MCF 10A (cell line): ENCODE measurements around the gene ANO7. TPM values are rescaled to one million over a fixed set of nuclear protein-coding genes. Genes with fewer than 3 reads are reported as not detected.

Source experiments
- BruUV-seq: library from RNA; stranded (reverse); fragments of 400-500 nt; replicated peaks from 2 replicates; lab custom pipeline; 2021; lab: Mats Ljungman, UMichigan
- CTCF ChIA-PET: fragments of 300-600 bp; sonication (Branson Sonifier 250); formaldehyde crosslinking; extraction: SDS; loops from one replicate; lab custom pipeline; 2021; ENCODE audit warnings: antibody characterized with exemption, inconsistent platforms; lab: Yijun Ruan, JAX
- POLR2A ChIA-PET: fragments of 300-600, 350-650 bp; sonication (Branson Sonifier 250); formaldehyde crosslinking; extraction: SDS; loops from one replicate; lab custom pipeline; 2020; ENCODE audit warnings: antibody characterized with exemption, inconsistent platforms; lab: Yijun Ruan, JAX
- DNase-seq: peaks from one replicate; pipeline ENCODE4 v3.0.0-alpha.2; 2018; ENCODE audit not compliant: unreplicated experiment
- H3K27ac Mint-ChIP-seq: one replicate; pipeline ENCODE4 v1.8.0; 2022; ENCODE audit warnings: mild to moderate bottlenecking, low read depth, mixed read lengths; ENCODE audit not compliant: unreplicated experiment
- H3K27me3 Mint-ChIP-seq: one replicate; pipeline ENCODE4 v1.8.0; 2022; ENCODE audit warnings: mixed read lengths; ENCODE audit not compliant: insufficient read depth, unreplicated experiment
- H3K36me3 Mint-ChIP-seq: one replicate; pipeline ENCODE4 v1.8.0; 2022; ENCODE audit warnings: mild to moderate bottlenecking, moderate library complexity, mixed read lengths; ENCODE audit not compliant: insufficient read depth, unreplicated experiment
- H3K4me1 Mint-ChIP-seq: one replicate; pipeline ENCODE4 v1.8.0; 2022; ENCODE audit warnings: mixed read lengths; ENCODE audit not compliant: insufficient read depth, unreplicated experiment
- H3K4me3 Mint-ChIP-seq: one replicate; pipeline ENCODE4 v1.8.0; 2022; ENCODE audit warnings: mild to moderate bottlenecking, moderate library complexity, mixed read lengths; ENCODE audit not compliant: unreplicated experiment
- H3K9me3 Mint-ChIP-seq: one replicate; pipeline ENCODE4 v1.8.0; 2022; ENCODE audit warnings: mixed read lengths; ENCODE audit not compliant: unreplicated experiment
- intact Hi-C: fragments of 100-400 bp; cut with micrococcal nuclease; formaldehyde crosslinking; loops from 2 replicates; pipeline ENCODE4 v1.14.1; 2022
- total RNA-seq: library from RNA; stranded (reverse); gene quantifications from 2 replicates; pipeline ENCODE4 v1.2.3, GENCODE V29; 2022
- TF ChIP-seq, protein P1 (sequence below): fragments of 200-600 bp; IDR thresholded peaks from one replicate; pipeline ENCODE4 v1.8.0; 2022; ENCODE audit warnings: antibody characterized with exemption, mild to moderate bottlenecking; ENCODE audit not compliant: unreplicated experiment

ANO7 gene
- total RNA-seq, 1 experiment from 2014 or later = 0.14 TPM

GRCh38 chr2:241147336-241147735 is 41.1 kb upstream of the ANO7 start:
- ChIA-PET POLR2A (interaction anchor here (0.7 to 1.4 kb wide), 3 partner anchors 45 to 680 kb away, joined by 3 to 4 read pairs (median 3); partner anchors contain the start of gene MTERF4), CTCF (no interaction called here)
- H3K27ac Mint-ChIP-seq = no peak overlapping the region
- peak overlapping the region; percentile 95 for H3K4me3 Mint-ChIP-seq
- peaks cover 25% of the 10 kb centered on the region for H3K4me1 Mint-ChIP-seq
- DNase-seq = no peak
- no peaks in the 10 kb centered on the region for H3K27me3 Mint-ChIP-seq
- intact Hi-C loops = loop anchor here (5.0 kb wide), 1 partner anchor 295 kb away; no protein-coding TSS in a partner anchor
- no TSS peak for BruUV-seq
- no peaks in the 10 kb centered on the region for H3K9me3 Mint-ChIP-seq
- TF ChIP-seq, protein P1, sequence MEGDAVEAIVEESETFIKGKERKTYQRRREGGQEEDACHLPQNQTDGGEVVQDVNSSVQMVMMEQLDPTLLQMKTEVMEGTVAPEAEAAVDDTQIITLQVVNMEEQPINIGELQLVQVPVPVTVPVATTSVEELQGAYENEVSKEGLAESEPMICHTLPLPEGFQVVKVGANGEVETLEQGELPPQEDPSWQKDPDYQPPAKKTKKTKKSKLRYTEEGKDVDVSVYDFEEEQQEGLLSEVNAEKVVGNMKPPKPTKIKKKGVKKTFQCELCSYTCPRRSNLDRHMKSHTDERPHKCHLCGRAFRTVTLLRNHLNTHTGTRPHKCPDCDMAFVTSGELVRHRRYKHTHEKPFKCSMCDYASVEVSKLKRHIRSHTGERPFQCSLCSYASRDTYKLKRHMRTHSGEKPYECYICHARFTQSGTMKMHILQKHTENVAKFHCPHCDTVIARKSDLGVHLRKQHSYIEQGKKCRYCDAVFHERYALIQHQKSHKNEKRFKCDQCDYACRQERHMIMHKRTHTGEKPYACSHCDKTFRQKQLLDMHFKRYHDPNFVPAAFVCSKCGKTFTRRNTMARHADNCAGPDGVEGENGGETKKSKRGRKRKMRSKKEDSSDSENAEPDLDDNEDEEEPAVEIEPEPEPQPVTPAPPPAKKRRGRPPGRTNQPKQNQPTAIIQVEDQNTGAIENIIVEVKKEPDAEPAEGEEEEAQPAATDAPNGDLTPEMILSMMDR = no peak
- H3K36me3 Mint-ChIP-seq = peaks cover 12% of the 10 kb centered on the region

DNA sequence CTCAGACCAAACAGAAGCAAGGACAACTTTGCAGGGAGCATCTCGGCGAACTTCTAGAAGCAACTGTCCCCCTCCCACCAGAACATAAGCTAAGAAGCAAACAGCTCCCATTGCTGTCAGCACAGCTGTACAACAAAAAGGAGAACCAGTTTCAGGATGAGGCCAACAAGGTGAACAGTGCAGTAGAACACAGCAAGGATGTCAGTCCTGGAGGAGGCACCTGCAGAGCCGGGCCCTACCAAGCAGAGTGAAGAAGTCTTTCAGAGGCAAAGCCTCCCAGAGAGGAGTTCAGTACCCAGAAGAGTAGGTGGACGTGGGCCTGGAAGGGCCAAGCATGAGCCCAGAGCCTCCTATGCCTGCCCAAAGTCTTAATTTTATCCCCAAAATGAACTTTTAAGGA is 40.2 kb upstream of the ANO7 start:
- no peak for DNase-seq
- peaks cover 16% of the 10 kb centered on the region for H3K36me3 Mint-ChIP-seq
- no TSS peak for BruUV-seq
- intact Hi-C loops = loop anchor here (2.0 to 5.0 kb wide), 2 partner anchors 45 to 296 kb away; partner anchors contain the start of gene MTERF4
- peak overlapping the region; percentile 95 for H3K4me3 Mint-ChIP-seq
- H3K4me1 Mint-ChIP-seq = peaks cover 27% of the 10 kb centered on the region
- TF ChIP-seq, protein P1 = no peak
- no peak overlapping the region for H3K27ac Mint-ChIP-seq
- CTCF ChIA-PET = no interaction called here
- H3K27me3 Mint-ChIP-seq = no peaks in the 10 kb centered on the region
- POLR2A ChIA-PET = interaction anchor here (1.4 to 3.0 kb wide), 2 partner anchors 47 to 488 kb away, joined by 4 to 38 read pairs; partner anchors contain the start of gene MTERF4
- H3K9me3 Mint-ChIP-seq = no peaks in the 10 kb centered on the region

DNA sequence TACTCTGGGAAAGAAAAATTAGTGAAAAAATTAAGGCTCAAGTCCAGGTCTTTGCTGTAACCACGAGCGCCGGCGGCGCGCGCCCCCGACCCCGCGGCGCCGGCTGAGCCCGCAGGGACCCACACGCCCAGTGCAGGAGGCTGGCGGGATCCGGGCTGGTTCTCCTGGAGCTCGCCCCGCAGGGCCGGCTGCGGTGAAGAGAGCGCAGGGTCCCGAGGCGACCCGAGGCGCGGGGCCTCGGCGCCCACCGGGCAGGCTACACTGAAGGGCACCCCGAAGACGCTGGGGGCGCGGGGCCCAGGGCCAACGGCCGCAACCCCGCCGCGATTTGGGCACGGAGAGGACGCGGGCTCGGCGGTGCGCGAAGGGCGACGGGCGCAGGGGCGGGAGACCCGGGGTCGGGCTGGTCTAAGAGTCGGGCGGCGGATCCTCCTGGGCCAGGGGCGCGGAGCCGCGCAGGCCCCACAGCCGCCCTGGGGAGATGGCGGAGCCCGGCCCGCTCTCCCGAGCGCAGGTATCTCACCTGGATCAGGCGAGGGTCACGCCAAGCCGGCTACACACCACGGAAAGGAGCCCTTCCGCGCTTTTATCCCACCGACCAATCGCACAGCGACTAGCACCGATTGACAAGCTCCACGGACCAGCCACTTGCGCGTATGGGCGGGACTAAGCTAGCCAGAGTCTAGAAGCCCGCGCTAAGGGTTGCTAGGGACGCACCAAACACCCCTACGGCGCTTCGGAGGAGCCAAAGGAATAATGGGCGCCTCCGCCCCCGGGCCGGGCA is 39.4 kb upstream of the ANO7 start, which contains the start of gene PASK:
PASK (minus strand) TSS at position 582 of the 784 bp plus-strand sequence. CDS start 6,440 bp downstream, outside the sequence.
- ChIA-PET CTCF (interaction anchor here (0.5 to 1.1 kb wide), 3 partner anchors 67 to 309 kb away, joined by 3 to 8 read pairs (median 4); no protein-coding TSS in a partner anchor), POLR2A (interaction anchor here (0.6 to 3.0 kb wide), 17 partner anchors 8 to 1136 kb away, joined by 3 to 38 read pairs (median 3); partner anchors contain the start of genes DTYMK, FARP2 and MTERF4)
- Mint-ChIP-seq H3K9me3 (no peaks in the 10 kb centered on the region), H3K4me3 (peak within 1 kb of the TSS; percentile 95), H3K4me1 (peaks cover 30% of the 10 kb centered on the region), H3K36me3 (peaks cover 12% of the 10 kb centered on the region), H3K27ac (peak within 1 kb of the TSS; percentile 79), H3K27me3 (no peaks in the 10 kb centered on the region)
- intact Hi-C loops = loop anchor here (2.0 to 5.0 kb wide), 2 partner anchors 46 to 297 kb away; partner anchors contain the start of gene MTERF4
- TF ChIP-seq, protein P1 = no peak
- no TSS peak for BruUV-seq
- DNase-seq = peak; percentile 97

- BruUV-seq = no TSS peak
- CTCF ChIA-PET = interaction anchor here (0.6 to 1.1 kb wide), 4 partner anchors 166 to 591 kb away, joined by 3 to 8 read pairs (median 4); partner anchors contain the start of genes HDLBP and SEPTIN2
- peaks cover 16% of the 10 kb centered on the region for H3K36me3 Mint-ChIP-seq
- H3K4me1 Mint-ChIP-seq = peaks cover 30% of the 10 kb centered on the region
- POLR2A ChIA-PET = interaction anchor here (0.6 to 3.0 kb wide), 19 partner anchors 9 to 1136 kb away, joined by 3 to 38 read pairs (median 3); partner anchors contain the start of genes DTYMK, FARP2 and MTERF4
- H3K9me3 Mint-ChIP-seq = no peaks in the 10 kb centered on the region
- no peak for DNase-seq
- peak overlapping the region; percentile 79 for H3K27ac Mint-ChIP-seq
- TF ChIP-seq, protein P1 = no peak
- intact Hi-C loops = loop anchor here (2.0 to 5.0 kb wide), 2 partner anchors 47 to 297 kb away; partner anchors contain the start of gene MTERF4
- H3K27me3 Mint-ChIP-seq = no peaks in the 10 kb centered on the region
- H3K4me3 Mint-ChIP-seq = peak overlapping the region; percentile 95
These were observed 38.9 kb upstream of the ANO7 start for GRCh38 chr2:241149675-241149924.
